HG03571 (cell line): ENCODE data around the gene MEA1.
"Not testable (repeated sequence)": the region's sequence is repeated elsewhere in the genome, so short reads cannot be mapped to it uniquely, and the experiment has no call there.

Experiments
- ATAC-seq: cut with Tn5 transposase; IDR thresholded peaks from one replicate; pipeline ENCODE4 v1.9.1; 2021; ENCODE audit not compliant: unreplicated experiment

MEA1 gene

DNA sequence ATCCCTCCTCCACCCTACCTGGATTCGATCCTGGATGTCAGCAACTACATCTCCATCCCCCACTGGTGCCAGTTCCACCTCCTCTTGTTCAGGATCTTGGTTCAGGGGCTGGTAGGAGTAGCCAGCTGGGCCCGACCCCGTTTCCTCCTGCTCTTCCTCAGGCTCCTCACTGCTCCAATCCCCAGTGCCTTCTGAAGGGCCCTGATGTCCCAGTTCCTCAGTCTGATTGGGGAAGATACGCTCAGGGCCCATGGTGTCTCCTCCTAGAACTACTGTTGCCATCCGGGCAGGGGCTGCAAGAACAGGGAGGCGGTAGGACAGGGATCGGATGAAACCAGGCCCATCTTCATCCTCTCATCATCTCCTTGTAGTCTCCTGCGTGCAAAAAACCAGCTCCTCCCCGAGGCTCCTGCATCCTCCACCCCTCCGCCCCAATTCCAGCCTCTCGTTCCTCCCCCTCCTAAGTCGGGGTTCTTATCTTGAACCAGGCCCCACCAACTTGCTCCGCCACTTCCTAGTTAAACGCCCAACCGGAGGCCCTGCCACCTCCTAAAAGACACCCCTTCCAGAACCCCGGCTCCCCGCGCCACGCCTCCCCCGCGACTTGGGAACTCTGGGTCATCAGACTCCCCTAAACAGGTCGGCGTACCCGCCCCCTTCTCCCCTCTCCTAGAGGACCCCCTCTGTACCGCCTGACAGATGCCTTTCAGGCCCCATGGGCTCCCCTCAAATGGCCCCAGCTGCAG, 476 bp downstream of the MEA1 start:
- ATAC-seq = peak; percentile 1

DNA sequence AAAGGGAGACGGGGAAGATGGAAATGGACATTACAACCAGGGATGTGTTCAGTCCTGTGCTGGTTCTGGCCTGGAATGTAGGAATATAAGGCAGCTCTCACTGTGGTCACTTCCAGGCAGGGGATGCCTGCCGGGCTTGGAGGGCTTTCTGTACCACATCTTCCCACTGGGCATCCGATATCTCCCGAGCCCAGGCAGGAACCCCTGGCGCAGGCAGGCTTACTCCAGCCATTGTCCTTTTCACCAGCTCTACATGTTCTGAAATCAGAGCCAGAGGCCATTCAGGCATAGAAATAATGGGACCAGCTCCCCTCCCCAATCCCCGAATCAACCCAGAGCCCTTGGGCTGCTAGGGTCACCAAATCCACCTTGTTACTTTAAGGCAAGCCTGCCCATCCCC, 1.4 kb downstream of the MEA1 start:
- no peak for ATAC-seq

DNA sequence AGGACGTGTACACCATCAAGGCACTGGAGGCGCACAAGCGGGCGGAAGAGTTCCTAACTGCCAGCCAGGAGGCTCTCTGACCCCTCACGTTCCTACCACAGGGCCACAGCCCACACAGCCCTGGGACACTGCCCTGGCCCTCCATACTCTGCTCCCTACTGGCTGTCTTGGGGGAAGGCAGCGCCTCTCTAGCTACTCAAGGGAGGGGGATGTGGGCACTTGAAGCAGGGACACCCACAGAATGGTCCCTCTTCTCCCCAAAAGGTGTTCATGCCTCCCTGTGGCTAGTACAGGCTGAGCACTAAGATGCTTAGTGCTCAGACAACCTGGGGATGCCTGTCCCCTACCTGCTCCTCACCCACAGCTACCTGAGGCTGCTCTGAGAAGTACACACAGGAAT, 2.5 kb downstream of the MEA1 start:
- ATAC-seq = no peak

DNA sequence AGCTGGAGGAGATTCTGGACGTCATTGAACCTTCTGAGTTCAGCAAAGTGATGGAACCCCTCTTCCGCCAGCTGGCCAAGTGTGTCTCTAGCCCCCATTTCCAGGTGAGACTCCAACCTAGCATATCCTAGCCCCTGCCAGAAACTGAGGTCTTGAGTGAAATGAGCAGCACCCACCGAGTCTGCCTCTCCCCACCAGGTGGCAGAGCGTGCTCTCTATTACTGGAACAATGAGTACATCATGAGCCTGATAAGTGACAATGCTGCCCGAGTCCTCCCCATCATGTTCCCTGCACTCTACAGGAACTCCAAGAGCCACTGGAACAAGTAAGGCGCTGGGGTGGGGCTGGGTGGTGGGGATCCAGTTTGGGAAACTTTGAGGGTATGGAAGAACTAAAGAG, 4.6 kb downstream of the MEA1 start:
- ATAC-seq = no peak

DNA sequence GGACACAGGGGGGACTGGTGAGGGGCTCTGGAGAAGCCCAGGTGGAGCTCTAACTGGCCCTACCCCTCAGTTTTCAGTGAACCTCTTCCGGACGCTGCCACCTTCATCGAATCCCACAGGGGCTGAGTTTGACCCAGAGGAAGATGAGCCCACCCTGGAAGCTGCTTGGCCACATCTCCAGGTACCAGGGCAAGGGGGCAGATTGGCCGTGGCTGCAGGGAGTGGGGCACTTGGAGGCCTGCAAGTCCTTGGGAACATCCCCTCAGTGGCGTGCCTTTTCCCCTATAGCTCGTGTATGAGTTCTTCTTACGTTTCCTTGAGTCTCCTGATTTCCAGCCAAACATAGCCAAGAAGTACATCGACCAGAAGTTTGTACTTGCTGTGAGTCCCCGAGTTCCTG, 6.6 kb downstream of the MEA1 start:
- no peak for ATAC-seq

DNA sequence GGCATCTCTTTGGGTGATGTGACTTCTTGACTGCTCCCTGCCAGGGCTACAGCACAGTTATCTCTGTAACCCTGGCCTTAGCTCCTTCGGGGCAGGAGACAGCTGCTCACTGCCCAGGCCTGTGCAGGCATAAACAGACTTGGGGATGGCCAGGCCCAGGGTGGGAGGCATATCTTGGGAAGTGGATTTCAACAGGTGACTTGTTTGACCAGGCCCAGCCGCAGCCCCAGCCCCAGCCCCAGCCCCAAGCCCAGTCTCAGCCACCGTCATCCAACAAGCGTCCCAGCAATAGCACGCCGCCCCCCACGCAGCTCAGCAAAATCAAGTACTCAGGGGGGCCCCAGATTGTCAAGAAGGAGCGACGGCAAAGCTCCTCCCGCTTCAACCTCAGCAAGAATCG, 7.5 kb downstream of the MEA1 start:
- no peak for ATAC-seq

DNA sequence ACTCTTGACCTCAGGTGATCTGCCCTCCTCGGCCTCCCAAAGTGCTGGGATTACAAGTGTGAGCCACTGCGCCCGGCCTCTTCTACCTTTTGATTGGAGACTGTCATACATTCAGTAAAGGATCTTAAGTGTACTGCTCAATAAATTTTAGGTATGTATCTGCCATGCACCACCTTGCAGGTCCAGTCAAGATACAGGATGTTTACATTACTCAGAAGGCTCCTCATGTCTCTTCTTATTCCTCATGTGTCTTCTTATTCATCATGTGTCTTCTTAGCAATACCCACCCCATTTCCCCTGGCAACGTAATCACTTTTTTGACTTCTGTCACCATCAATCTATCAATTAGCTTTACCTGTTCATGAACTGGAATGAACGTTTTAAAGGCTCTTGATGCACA, 7.9 kb downstream of the MEA1 start:
- no peak for ATAC-seq

DNA sequence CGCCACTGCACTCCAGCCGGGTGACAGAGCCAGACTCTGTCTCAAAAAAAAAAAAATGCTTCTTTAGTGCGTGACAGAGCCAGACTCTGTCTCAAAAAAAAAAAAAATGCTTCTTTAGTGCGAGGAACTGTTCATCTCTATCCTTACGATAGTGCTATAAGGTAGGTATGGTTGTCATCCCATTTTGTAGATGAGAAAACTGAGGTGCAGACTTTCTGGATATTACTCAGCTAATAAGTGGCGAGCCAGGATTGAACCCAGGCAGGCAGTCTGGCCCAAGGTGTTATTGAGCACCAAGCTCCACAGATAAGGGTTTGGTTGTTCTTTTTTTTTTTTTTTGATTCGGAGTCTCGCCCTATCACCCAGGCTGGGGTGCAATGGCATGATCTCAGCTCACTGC, 11.9 kb downstream of the MEA1 start:
- ATAC-seq = no peak

DNA sequence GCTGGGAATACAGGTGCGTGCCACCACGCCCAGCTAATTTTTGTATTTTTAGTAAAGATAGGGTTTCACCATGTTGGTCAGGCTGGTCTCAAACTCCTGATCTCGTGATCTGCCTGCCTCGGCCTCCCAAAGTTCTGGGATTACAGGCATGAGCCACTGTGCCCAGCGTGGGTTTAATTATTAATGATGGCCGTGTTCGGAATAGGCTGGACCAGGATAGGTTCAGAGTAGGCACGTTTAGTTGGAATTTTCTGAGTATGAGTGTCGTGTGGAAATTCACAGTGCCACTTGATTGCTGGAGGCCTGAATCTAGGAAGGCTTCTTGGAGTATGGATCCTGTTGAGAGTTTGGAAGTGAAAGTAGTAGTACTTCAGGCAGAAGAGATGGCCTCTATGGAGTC, 15.5 kb downstream of the MEA1 start:
- ATAC-seq = not testable (repeated sequence)

DNA sequence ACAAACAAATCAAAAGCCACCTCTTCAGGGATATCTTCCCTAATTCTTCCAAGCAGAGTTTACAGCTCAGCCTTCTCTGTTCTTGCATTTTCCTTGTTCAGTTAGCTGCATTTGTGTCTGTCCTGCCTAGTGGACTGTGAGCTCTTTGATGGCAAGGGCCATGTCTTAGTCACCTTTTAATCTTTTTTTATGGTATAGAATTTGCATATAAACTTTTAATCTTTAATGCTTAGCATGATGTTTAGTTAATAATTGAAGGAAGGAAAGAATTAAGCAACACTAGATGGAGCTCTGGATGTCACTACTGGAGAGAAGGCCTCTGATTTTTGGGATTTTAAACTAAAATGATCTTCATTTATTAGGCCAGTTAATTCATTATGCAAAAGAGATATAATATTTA, 17.2 kb downstream of the MEA1 start:
- no peak for ATAC-seq

DNA sequence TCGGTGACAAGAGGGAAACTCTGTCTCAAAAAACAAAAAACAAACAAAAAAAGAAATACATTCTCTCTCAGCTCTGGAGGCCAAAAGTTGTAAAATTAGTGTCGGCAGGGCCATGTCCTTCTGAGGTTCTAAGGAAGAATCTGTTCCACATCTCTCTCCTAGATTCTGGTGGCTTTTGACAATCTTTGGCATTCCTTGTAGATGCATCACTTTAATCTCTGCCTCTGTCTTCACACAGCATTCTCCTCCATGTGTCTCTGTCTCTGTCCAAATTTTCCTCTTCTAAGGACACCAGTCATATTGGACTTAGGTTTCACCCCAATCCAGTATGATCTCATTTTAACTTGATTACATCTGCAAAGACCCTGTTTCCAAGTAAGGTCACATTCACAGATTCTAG, 20.3 kb downstream of the MEA1 start:
- ATAC-seq = no peak

DNA sequence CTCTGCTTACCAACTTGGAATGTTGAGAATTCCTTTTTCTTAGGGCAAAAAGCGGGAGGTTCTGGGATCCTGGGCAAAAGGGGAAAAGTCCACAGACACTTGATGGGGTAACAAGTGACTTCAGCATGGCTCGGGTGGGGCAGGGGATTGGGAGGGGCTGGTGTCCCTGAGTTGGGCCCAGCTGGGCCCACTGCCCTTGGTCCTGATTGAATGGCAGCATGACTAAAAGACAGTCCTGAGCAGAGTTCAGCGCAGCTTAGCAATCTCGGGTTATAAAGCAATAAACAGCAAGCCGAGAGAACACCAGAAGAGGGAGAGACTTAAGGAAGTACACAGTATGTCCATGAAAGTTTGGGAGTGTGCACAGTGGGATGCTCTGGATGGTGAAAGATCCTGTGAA, 23.8 kb downstream of the MEA1 start:
- ATAC-seq = no peak

DNA sequence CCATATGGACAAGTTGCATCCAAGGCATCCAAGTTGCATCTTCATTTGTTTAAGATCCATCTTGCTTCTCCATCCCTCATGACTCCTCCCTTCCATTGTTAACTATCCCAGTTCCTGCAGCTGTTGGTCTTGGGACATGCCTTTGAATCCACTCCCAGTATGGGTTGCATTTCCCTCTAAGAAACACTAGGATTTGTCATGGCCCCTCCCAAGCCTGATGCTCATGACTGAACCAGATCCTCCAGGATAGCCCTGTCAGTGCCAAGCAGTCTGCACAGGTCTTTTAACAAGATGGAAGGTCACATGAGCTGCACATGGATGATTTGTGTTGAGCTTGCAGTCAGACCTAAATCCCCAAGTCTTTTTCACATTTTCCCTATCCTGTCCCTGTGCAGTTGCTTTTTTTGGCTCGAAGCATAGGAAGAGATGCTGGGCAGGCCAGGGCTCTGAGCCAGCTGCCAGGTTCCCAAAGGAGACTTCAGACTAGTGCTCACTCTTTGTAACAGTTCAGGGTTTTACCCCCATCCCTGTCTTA, 25.2 kb downstream of the MEA1 start:
- no peak for ATAC-seq

DNA sequence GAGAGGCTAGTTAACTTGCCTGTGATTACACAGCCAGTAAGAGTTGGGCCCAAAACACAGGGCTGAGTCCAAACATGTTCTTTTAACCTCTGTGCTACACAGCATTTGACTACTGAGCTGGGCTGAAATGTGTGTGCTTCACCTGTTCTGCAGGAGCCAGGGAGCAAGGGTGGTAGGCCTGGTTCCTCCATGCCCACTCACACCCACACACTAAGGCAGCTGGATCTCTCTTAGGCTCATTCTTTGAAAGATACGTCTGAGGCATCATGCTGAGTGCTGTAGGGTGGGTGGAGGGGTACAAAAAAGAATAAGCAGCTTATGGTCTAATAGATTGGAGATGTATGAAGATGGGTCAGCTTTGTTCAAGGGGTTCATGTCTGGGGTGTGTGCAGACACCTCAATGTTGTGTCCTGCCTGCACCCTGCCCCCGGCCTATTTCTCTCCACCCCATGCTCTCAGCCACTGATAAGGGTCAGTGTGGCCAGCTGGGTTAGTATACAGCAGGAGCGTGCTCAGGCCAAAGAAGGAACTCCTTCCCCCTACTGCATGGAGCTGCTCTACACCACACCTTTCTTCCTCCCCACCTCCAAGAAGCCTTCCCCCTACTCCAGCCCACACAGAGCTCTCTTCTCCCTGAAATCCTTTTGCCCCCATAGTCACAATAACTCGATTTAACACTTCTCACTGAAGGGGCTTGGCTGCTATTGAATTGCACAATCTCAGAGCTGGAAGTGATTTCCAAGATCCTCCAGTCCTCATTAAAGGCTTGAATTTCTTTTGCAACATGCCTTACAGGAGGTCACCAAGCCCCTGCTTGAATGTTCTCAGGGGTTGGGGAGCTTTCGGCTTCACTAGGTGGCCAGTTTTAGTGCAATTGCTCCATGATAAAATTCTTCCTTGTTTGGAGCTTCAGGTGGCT, 26.0 kb downstream of the MEA1 start:
- ATAC-seq = no peak

DNA sequence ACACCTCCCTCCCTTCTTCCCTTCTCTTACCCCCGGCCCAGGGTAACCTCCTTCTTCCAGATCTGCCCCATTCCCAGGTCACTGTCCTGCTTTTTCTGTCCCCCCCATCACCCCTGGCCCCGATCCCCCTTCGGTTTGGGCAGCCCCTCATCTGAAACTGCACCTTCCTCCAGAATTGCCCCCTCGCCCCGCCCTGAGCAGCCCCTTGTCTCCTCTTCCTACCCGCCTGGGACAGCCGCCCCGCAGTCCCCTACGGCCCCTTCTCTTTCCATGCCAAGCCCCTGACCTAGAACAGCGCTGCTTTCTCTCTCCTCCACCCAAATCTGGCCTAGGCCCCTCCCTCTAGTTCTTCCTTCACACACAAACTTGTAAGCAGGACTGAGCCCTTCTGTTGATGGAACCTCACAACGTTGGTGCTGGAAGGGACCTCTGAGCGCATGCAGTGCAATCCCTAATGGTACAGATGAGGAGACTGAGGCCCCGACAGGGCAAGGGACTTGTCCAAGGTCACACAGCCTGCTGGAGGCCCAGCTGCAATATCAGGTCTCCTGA, 28.7 kb downstream of the MEA1 start:
- ATAC-seq = no peak

DNA sequence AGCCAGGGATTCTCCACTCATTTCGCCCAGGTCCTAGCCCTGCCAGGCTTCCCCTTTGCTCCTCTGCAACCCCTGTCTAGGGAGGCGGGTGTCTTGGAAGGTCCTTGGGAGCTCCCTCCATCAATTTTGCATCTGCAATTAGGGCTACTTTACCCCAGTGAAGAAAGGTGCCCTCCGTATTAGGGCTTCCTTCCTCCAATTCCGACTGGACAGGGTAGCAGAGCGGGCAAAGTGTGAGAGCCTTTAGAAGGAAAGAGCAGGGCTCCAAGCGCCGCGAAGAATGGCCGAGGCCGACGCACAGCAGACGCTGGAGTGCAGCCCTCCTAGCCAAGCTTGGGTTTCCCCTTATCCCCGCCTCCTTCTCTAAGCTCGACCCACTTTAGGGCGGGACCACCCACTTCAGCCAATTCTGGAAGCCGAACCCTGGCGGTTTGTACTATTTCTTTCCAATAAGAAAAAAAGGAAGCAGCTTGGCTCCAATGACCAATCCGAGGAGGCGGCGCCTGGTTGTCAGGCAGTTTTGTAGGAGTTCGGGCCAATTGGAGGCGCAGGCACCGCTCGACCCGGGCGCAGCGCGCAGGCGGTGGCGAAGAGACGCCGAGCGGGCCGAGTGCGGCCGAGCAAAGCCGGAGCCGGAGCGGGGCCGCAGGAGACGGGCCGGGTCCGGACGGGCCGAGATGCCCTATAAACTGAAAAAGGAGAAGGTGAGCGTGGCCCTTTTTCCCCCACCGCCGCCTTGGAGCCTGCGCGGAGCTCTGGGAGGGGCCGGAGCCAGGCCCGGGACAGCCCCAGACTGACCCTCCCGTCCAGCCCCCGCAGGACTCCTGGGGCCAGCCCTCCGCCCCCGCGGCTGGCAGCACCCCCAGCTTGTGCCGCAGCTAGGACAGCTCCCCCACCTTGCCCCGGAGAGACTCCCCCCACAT, 29.5 kb downstream of the MEA1 start, which contains the start of gene PPP2R5D:
Gene PPP2R5D, plus strand, starts transcription at position 570 of the 923 bp plus-strand sequence. Its CDS starts 108 bp downstream, at position 678.
- ATAC-seq = peak; percentile 95

DNA sequence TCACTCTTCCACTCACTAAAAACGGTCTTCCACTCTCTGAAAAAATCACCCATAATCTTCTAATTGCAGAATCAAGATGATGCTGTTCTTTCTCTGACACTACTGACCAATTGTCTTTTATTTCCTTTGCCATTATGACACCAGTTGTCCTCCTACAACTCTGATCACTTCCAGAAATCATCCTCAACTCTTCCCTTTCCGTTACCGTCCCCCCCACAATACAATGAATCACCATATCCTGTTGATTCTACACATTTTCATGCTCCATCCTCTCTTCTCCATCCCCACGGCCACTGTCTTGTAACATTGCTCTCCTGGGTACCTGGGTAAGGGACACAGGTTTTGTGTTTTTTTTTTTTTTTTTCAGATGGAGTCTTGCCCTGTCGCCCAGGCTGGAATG, 31.9 kb downstream of the MEA1 start:
- no peak for ATAC-seq

DNA sequence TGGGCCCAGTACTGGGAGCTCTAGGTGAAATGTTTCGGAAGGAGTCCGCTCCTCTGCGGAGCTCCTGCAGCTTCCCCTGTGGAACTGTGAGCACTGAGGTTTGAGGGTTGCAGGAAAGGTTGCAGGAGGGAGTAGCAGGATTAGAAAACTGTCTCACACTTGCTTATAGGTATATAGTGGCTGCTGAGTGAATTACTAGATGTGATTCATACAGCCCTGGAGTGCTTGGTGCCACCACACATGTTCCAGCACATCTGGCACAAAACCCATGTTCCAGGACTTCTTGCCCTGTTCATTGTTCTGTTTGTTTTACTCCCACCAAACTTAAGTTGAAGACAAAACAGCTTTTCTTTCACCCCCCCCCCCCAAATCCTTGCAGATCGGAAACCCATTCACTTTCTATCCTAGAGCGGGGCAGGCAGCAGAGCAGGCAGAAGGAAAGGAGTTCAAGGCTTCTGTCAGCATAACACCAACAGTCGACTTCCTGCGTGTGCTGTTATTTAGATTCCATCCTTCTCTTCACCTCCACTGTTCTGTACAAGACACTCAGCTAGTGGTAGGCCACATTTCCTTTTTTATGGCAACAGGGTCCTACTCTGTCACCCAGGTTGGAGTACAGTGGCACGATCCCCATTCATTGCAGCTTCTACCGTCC, 34.1 kb downstream of the MEA1 start:
- ATAC-seq = peak; percentile 12

DNA sequence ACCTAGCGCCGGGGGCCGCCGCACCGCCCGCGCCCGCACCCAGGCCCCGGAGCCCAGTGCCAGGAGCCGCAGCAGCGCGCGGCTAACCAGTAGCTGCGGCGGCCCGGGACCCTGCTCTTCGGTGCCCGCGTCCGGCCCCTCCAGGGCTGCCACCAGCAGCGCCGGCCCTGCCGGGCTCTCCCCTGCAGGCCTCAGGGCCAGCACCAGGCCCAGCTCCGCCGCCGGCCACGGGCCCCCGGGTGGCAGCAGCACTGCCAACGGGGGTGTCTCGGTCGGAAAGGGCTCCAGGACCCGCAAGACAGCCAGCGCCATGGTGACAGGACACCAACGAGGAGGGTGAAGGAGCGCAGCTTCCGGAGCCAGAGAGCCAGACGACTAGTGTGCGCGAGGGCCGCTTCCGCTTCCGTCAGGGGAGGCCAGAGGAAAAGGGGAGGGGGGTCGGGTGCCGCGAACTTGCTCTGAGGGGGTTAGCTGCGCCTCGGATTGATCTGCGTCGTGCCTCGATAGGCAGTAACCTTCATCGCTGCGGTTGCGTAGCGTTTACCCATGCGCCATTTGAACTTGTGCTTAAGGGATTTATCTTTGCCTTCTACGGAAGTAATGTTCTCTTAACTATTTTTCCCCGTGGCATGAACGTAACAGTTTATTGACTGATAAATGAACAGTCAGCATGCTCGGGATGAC, 34.8 kb downstream of the MEA1 start, which contains the start of gene PEX6:
Gene PEX6, minus strand, starts transcription at position 343 of the 684 bp plus-strand sequence. Its CDS starts 31 bp downstream, at position 312.
- peak; percentile 85 for ATAC-seq
